ENCODE results near the gene GBP6.

- TF ChIP-seq CTCF (conservative IDR thresholded peaks at IDR 0.05; ENCODE audit: low read length) (no peak), EZH2phosphoT487 (IDR thresholded peaks at IDR 0.05; ENCODE audit: borderline replicate concordance, low read depth, low read length) (no peak)
These were observed 3.1 kb upstream of the GBP6 start for GRCh38 chr1:89360716-89361115.

All from OCI-LY7 (cell line).